Ovary (tissue), 3 donors: ENCODE results near the gene KIRREL1.

ENCODE experiments used
- POLR2A ChIP-seq: fragments of 450-650 bp; IDR thresholded peaks from one replicate; pipeline ENCODE4 v1.6.1; 2017; ENCODE audit warnings: antibody characterized with exemption, mild to moderate bottlenecking, moderate library complexity
- TF ChIP-seq, protein P1 (sequence below), 3 donors: fragments of 450-650 bp in 2 of 3; fragments of 200-600 bp in 1 of 3; IDR thresholded peaks; one replicate each; pipeline versions ENCODE4 v1.5.1 to v1.8.0; 2016 to 2022; ENCODE audit warnings: antibody characterized with exemption in 3 of 3, mild to moderate bottlenecking in 1 of 3
- donor health status: DM: no; HTN: no; CAD: no.

DNA sequence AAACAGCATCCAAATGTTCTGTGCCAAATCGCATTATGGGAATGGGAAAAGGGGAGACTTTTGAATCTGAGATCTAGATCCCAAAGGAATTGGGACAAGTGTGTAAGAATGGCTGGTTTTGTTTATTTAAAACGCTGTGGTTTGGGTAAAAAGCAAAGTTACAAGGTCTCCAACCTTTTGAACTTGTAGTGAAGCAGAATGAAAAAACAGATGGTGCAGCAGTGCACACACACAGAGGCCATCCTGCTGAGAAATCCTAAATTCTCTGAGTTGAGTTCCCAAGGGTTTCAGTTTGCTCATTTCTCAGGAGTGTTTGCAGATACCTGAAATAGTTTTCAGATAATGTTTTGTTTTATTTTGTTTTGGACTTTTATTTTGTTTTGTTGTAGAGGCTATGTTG lies 107.1 kb downstream of the KIRREL1 start:
- no peak for TF ChIP-seq POLR2A
- TF ChIP-seq, protein P1, sequence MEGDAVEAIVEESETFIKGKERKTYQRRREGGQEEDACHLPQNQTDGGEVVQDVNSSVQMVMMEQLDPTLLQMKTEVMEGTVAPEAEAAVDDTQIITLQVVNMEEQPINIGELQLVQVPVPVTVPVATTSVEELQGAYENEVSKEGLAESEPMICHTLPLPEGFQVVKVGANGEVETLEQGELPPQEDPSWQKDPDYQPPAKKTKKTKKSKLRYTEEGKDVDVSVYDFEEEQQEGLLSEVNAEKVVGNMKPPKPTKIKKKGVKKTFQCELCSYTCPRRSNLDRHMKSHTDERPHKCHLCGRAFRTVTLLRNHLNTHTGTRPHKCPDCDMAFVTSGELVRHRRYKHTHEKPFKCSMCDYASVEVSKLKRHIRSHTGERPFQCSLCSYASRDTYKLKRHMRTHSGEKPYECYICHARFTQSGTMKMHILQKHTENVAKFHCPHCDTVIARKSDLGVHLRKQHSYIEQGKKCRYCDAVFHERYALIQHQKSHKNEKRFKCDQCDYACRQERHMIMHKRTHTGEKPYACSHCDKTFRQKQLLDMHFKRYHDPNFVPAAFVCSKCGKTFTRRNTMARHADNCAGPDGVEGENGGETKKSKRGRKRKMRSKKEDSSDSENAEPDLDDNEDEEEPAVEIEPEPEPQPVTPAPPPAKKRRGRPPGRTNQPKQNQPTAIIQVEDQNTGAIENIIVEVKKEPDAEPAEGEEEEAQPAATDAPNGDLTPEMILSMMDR (IDR thresholded peaks at IDR 0.05): no peak
